ENCODE measurements around the gene MAPT.
"Not testable (repeated sequence)": the region's sequence is repeated elsewhere in the genome, so short reads cannot be mapped to it uniquely, and the experiment has no call there.

Gene MAPT

GRCh38 chr17:45862127-45862526 lies 32.2 kb upstream of the MAPT start:
- DNase-seq (ENCODE audit: low read depth): not testable (repeated sequence)

DNA sequence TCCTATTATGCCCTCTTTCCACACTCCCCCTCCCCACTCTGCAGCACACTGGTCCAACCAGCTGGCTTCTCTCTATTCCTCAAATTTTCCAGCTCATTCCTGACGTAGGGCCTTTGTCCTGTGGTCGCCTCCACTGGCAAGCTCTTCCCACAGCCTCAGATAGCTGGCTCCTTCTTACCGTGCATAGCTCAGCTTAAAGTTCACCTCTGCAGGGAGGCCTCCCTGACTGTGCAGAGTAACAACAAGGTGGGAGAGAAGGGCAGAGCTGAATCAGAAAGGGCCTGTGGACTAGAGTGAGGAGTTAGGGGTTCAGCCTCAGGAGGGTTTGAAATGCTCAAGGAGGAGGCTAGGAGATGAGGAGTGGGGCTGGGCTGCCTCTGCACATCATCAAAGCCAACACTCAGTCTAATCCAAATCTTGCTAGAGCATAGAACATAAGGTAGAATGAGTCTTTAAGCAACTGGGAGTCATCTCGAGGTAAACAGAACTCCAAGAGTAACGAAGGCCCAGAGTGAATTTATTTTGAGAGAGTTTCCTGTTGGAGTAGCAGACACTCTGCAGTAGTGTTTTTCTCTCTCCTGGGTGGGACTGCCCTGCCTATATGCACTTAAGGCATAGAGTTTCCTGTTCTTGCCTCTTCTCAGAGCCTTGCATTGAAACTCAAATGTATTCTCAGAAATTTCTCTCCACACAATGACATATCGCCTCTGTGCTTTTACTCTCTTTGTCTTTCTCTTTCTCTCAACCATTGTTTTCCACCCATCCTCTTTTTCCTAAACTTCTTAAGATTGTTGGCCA lies 30.3 kb upstream of the MAPT start:
- no peak for DNase-seq (ENCODE audit: low read depth)

- DNase-seq (ENCODE audit: low read depth): no peak
Observed at GRCh38 chr17:45867171-45867570, 27.2 kb upstream of the MAPT start.

DNA sequence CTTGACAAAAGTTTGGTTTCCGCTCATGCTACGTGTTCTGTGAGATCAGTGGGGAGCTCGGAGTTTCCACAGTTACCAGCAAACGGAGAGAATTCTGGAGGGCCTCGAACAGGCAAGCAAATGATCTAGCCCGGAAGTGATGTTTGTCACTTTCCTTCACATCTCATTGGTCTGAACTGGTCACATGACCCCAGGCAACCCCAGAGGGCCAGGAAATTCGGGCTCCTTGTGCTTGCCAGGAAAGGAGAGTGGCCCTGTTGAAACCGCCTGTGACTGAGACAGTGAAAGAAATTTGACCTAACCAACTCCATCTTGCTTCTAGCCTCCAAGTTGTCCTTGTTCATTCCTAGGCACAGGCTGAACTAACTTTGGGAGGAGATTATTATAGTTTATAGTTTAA lies 26.7 kb upstream of the MAPT start:
- no peak for DNase-seq (ENCODE audit: low read depth)

- no peak for DNase-seq (ENCODE audit: low read depth)
Observed at GRCh38 chr17:45868276-45868675, 26.1 kb upstream of the MAPT start.

- no peak for DNase-seq (ENCODE audit: low read depth)
Observed at GRCh38 chr17:45869676-45870341, 24.5 kb upstream of the MAPT start.

DNA sequence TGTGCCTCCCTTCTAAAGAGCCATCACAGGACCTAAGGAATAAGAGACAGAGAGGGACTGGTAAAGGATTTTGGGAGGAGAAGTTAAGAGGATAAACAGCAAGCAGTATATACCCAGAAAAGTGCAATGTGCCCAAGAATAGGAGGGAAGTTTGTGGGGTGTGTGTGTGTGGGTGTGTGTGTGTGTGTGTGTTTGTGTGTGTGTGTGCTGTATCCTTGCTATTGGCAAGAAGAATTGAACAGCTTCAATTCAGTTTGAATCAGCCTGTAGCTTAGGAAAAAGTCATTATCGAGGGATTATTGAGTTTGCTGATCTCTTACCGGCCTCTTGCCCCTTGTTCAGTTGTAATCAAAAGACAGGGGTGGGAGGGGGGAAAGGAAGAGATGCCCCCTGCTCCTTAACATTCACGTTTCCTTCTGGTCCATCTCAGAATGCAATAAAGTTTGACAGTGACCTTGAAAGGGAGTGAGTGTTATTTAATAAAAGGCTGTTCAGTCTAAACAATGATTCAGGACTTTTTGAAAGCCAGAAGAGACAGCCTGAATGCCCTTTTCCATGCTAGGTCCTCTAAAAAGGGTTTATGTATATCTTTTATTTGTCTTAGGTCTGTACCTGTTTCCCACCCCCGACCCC lies 23.9 kb upstream of the MAPT start:
- no peak for DNase-seq (ENCODE audit: low read depth)

DNA sequence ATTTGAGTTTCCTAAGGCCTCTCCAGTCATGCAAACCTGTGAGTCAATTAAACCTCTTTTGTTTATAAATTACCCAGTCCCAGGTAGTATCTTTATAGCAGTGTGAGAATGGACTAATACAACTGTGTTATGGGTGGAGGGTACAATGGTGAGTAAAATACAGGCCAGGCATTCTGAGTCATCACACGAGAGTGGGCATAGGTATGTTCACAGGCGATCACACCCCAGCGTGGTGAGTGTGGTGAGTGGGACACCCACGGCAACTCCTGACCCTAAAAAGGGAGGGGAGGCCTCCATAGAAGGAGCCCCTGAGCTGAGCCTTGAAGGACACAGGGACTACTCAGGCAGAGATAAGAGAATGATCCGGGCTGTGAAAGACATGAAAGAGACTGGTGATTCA lies 22.6 kb upstream of the MAPT start:
- DNase-seq (ENCODE audit: low read depth): no peak

DNA sequence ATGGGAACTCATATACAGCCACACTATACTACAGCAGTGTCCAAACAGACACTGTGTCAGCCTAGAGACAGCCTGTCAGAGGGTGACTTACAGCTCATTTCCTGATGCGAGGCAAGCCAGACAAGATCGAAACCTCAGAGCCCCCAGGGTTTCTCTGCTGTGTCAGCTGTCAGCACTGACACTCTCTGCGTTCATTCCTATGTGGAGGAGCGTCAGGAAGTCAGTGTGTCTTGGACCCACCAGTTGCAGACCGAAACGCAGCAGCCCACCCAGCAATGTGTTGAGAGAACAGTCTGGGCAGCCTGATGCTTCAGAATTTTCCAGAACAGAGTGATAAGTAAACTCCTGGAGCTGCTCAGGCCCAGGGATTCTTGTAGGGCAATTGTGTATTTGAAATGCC lies 20.6 kb upstream of the MAPT start:
- no peak for DNase-seq (ENCODE audit: low read depth)

DNA sequence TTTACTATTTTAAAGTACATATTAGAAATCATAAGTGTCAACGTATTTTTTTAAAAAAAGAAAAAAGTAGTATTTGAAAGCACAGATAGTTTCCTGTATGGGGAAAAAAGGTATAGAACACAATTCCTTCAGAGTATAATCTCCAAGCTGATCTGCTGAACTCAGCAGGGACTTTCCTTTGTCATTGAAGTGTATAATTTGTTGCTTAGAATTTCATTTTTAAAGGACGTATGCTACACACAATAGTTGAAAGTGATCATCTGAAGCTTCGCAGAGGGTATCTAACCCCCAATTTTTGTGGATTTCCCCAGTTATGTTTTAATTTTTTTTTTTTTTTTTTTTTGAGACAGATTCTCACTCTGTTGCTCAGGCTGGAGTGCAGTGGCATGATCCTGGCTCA lies 20.2 kb upstream of the MAPT start:
- no peak for DNase-seq (ENCODE audit: low read depth)

DNA sequence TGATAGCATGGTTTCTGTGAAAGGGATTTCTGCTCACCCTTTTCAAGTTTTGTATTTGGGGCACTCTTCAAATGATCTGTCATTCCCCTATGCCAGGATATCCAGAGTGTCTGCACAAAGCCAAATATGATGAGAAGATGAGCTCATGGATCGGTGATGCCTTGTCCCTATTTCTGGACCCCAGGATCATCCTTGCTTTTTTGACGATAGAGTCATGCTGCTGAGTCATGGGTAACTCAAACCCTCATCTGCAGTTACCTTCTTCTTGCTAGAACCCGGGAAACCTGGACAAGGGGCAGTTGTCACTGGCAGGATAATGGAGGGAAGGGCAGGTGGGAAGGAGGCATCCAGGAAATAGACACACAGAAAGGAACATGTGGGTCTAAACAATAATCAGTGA lies 17.8 kb upstream of the MAPT start:
- DNase-seq (ENCODE audit: low read depth): no peak

- DNase-seq (ENCODE audit: low read depth): no peak
Observed at GRCh38 chr17:45877467-45877866, 16.9 kb upstream of the MAPT start.

DNA sequence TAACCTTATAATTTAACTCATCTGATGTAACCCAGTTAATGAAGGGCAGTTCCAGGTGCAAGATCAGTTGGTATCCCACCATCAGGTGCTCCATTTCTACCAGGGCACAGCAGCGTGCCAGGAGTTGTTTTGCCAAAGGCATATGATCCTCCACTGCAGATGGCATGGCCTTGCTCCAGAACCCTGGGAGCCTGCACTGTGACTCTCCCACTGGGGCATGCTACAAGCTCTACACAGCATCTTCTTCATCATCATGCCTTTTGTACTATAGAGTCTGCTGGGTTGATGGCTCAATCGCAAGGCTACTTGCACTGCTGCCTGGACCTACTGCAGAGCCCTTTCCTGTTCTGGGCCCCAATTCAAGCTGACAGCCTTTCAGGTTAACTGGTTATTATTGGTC lies 11.3 kb upstream of the MAPT start:
- no peak for DNase-seq (ENCODE audit: low read depth)

GRCh38 chr17:45886852-45887251 lies 7.5 kb upstream of the MAPT start:
- no peak for DNase-seq (ENCODE audit: low read depth)

GRCh38 chr17:45888392-45888791 lies 6.0 kb upstream of the MAPT start:
- no peak for DNase-seq (ENCODE audit: low read depth)

DNA sequence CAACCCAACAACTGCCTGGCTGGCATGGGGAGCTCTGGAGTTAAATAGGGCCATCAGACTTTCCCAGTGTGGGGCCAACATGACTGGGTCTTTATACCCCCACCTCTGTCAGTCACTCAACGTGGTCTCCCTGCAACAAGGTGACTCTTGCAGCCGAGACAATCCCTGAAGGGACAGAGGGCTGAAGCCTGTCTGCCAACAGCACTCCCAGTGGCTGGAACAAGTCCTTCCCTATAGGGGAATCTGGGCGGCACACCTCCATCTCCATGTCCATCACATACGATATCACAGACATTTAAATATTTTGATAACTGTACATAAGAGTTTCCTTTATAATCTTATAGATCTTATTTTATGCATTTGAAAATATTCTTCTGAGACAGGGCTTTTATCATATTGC lies 4.8 kb upstream of the MAPT start:
- no peak for DNase-seq (ENCODE audit: low read depth)

DNA sequence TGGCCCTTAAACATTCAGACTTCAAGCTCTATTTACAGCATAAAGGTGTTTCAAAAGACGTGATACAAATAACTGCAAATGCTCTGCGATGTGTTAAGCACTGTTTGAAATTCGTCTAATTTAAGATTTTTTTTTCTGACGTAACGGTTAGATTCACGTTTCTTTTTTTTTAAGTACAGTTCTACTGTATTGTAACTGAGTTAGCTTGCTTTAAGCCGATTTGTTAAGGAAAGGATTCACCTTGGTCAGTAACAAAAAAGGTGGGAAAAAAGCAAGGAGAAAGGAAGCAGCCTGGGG lies 681 bp upstream of the MAPT start:
- no peak for DNase-seq (ENCODE audit: low read depth)

GRCh38 chr17:45895304-45895968 lies 1.1 kb downstream of the MAPT start:
- no peak for DNase-seq (ENCODE audit: low read depth)

GRCh38 chr17:45895969-45896785 lies 1.8 kb downstream of the MAPT start:
- no peak for DNase-seq (ENCODE audit: low read depth)

GRCh38 chr17:45896803-45897693 lies 2.7 kb downstream of the MAPT start:
- DNase-seq (ENCODE audit: low read depth): no peak

DNA sequence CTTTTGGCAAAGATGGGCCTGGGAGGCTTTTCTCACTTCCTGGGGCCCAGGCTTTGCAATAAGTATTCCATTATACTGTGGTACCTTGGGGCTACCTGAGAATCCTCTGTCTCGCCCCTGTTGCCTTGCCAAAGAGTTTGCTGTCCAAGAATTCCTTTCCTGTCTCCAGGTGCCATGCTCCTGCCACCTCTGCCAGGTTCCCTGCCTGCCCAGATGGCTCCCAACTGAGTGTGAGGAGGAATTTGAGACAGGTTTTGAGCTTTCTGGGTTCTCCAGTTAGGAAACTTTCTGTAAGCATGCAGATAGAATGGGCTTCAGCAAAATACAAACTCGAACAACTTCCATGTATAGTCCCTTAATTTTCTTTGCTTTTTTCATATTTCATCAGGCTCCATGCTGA lies 5.8 kb downstream of the MAPT start:
- no peak for DNase-seq (ENCODE audit: low read depth)
